ENCODE results near the gene TNFRSF9.

GRCh38 chr1:7905262-7905661 lies 35.4 kb downstream of the TNFRSF9 start:
- TF ChIP-seq EZH2 (IDR thresholded peaks at IDR 0.05; ENCODE audit: insufficient read depth, poor library complexity, severe bottlenecking), result no peak
- no peak for TF ChIP-seq EZH2phosphoT487 (IDR thresholded peaks at IDR 0.05; ENCODE audit: insufficient read depth, low read depth)
